Activated naive CD8-positive, alpha-beta T cell treated with anti-CD3 and anti-CD28 coated beads, Interleukin-2, amount 10 ng/mL, durations not matched to agents 7 days and 5 days (primary cell): Measurements from ENCODE around the gene PPIL4. TPM values are rescaled to one million over a fixed set of nuclear protein-coding genes. Genes with fewer than 3 reads are reported as not detected.

ENCODE experiments used
- ATAC-seq: fragments of 150-1000 bp; cut with Tn5 transposase; one replicate; pipeline ENCODE4 v1.10.0; 2021; ENCODE audit warnings: low read depth, moderate library complexity
- POLR2A ChIA-PET: fragments of 350-600 bp; sonication (Branson Sonifier 250); formaldehyde crosslinking; loops from one replicate; lab custom pipeline; 2021; ENCODE audit warnings: antibody characterized with exemption; lab: Charles Lee
- DNase-seq: peaks from one replicate; pipeline ENCODE4 v3.0.0; 2021
- H3K27ac Mint-ChIP-seq: one replicate; pipeline ENCODE4 v1.8.0; 2022; ENCODE audit warnings: mild to moderate bottlenecking, mixed read lengths
- H3K27me3 Mint-ChIP-seq: one replicate; pipeline ENCODE4 v1.8.0; 2022; ENCODE audit warnings: mild to moderate bottlenecking, moderate library complexity, mixed read lengths
- H3K36me3 Mint-ChIP-seq: one replicate; pipeline ENCODE4 v1.8.0; 2021; ENCODE audit warnings: mild to moderate bottlenecking, mixed read lengths
- H3K4me1 Mint-ChIP-seq: one replicate; pipeline ENCODE4 v1.8.0; 2021; ENCODE audit warnings: mixed read lengths
- H3K4me3 Mint-ChIP-seq: one replicate; pipeline ENCODE4 v1.8.0; 2022; ENCODE audit warnings: mild to moderate bottlenecking, moderate library complexity, mixed read lengths
- H3K9me3 Mint-ChIP-seq: one replicate; pipeline ENCODE4 v1.8.0; 2021; ENCODE audit warnings: mixed read lengths
- total RNA-seq, 2 experiments: library from RNA; stranded (reverse); gene quantifications; one replicate each; pipeline ENCODE4 v1.2.3, GENCODE V29; 2021

Gene PPIL4
- total RNA-seq: 10 to 100 TPM; 24.2 to 24.9 TPM

DNA sequence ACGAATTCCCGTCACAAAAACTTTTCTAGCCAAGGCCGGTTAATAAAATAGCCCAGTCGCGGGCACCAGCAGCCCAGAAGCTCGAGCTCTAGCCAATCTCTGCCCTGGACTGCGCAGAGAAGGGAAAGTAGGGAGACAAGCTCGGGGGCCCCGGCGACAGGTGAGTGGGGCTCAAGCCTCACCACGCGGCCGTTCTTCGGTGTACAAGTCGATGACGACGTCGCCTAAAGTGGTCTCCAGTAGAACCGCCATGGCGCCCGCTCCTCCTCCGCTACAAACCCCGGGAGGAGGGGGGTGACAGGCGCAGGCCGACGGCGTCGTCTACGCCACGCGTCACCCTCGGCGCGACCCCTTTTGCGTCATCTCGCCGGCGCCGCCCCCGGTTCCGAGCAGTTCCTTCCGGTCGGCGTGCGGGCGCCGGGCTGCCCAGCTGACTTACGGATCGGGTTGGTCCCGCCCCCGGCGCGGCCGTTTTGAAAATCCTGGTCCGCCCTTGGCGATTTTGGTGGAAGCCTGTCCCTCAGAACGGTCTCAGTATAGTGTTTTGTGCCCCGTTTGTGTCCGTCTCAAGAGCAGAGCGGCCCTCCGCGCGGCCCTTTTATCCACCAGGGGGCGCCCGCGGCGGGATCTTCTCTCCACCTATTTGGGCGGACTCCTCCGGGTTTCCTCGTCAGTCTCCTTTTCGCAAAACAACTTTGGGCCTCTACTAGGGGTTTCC lies at the start of gene PPIL4:
PPIL4 (minus strand) TSS at position 290 of the 718 bp plus-strand sequence; CDS start at position 252, 38 bp downstream.
- peaks cover 26% of the 10 kb centered on the region for H3K4me1 Mint-ChIP-seq
- peak; percentile 98 for DNase-seq
- POLR2A ChIA-PET: interaction anchor here (0.5 to 3.3 kb wide), 14 partner anchors 9 to 204 kb away, joined by 3 to 23 read pairs (median 3); partner anchors contain the start of genes GINM1, LATS1 and PCMT1
- H3K27me3 Mint-ChIP-seq: peaks cover 3% of the 10 kb centered on the region
- ATAC-seq: peak; percentile 86
- H3K27ac Mint-ChIP-seq: peak within 1 kb of the TSS; percentile 97
- H3K36me3 Mint-ChIP-seq: peaks cover 5% of the 10 kb centered on the region
- peak within 1 kb of the TSS; percentile 94 for H3K4me3 Mint-ChIP-seq
- H3K9me3 Mint-ChIP-seq: no peaks in the 10 kb centered on the region

GRCh38 chr6:149593408-149593807 lies 47.6 kb upstream of the PPIL4 start:
- Mint-ChIP-seq H3K4me3 (no peak overlapping the region), H3K36me3 (peaks cover 33% of the 10 kb centered on the region), H3K4me1 (no peaks in the 10 kb centered on the region), H3K27me3 (no peaks in the 10 kb centered on the region), H3K9me3 (no peaks in the 10 kb centered on the region), H3K27ac (no peak overlapping the region)
- DNase-seq (no peak), ATAC-seq (no peak)
- POLR2A ChIA-PET: no interaction called here

DNA sequence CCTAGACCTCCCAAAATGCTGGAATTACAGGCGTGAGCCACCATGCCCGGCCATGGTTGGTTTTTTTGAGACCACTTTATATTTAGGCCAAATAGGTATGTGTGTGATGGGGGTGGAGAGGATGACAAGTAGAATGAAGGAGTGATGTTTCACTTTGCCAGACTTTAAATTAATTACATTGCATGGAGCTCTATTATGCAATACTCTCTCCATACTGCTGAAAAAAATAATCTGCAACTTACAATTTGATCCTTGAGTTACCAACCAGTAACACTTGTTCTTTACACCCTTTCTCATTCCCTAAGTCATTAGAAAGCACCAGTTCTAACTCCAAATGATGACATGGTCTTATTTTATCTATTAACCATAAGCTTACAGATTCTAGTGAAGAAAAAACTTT lies 47.1 kb upstream of the PPIL4 start:
- Mint-ChIP-seq H3K27me3 (no peaks in the 10 kb centered on the region), H3K4me1 (no peaks in the 10 kb centered on the region), H3K4me3 (no peak overlapping the region), H3K36me3 (peaks cover 30% of the 10 kb centered on the region), H3K9me3 (no peaks in the 10 kb centered on the region), H3K27ac (no peak overlapping the region)
- DNase-seq: no peak
- no peak for ATAC-seq
- POLR2A ChIA-PET: no interaction called here

GRCh38 chr6:149586149-149586548 lies 40.3 kb upstream of the PPIL4 start:
- H3K27me3 Mint-ChIP-seq: no peaks in the 10 kb centered on the region
- DNase-seq: no peak
- POLR2A ChIA-PET: no interaction called here
- H3K27ac Mint-ChIP-seq: no peak overlapping the region
- no peak for ATAC-seq
- H3K9me3 Mint-ChIP-seq: no peaks in the 10 kb centered on the region
- H3K4me3 Mint-ChIP-seq: no peak overlapping the region
- H3K36me3 Mint-ChIP-seq: peaks cover 31% of the 10 kb centered on the region
- no peaks in the 10 kb centered on the region for H3K4me1 Mint-ChIP-seq

GRCh38 chr6:149581349-149581748 lies 35.5 kb upstream of the PPIL4 start:
- POLR2A ChIA-PET: no interaction called here
- no peak overlapping the region for H3K27ac Mint-ChIP-seq

DNA sequence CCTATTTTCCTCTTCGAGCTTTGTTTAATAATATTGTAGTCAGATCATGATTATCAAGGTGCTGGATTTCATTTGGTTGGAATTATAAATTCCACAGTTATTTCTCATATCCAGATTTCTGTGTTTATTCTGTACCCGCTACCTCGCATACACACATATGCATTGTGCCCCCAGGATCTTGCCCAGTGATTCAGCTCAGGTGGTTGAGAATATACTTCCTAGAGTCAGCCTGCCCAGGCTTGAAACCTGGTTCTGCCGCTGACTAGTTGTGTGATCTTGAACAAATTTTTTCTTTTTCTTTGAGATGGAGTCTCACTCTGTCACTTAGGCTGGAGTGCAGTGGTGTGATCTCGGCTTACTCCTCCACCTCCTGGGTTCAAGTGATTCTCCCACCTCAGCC lies 35.0 kb upstream of the PPIL4 start:
- H3K4me1 Mint-ChIP-seq: peaks cover 3% of the 10 kb centered on the region
- no peaks in the 10 kb centered on the region for H3K9me3 Mint-ChIP-seq
- no peaks in the 10 kb centered on the region for H3K27me3 Mint-ChIP-seq
- H3K36me3 Mint-ChIP-seq: peaks cover 34% of the 10 kb centered on the region
- DNase-seq (no peak), ATAC-seq (no peak)
- POLR2A ChIA-PET: no interaction called here
- no peak overlapping the region for H3K27ac Mint-ChIP-seq
- no peak overlapping the region for H3K4me3 Mint-ChIP-seq

More at GRCh38 chr6:149581349-149581748, 35.5 kb upstream of the PPIL4 start:
- no peaks in the 10 kb centered on the region for H3K9me3 Mint-ChIP-seq
- peaks cover 3% of the 10 kb centered on the region for H3K4me1 Mint-ChIP-seq
- no peak for DNase-seq
- H3K4me3 Mint-ChIP-seq: no peak overlapping the region
- H3K27me3 Mint-ChIP-seq: no peaks in the 10 kb centered on the region
- peaks cover 36% of the 10 kb centered on the region for H3K36me3 Mint-ChIP-seq
- ATAC-seq: no peak

- H3K27ac Mint-ChIP-seq: no peak overlapping the region
- DNase-seq (no peak), ATAC-seq (no peak)
- peaks cover 11% of the 10 kb centered on the region for H3K4me1 Mint-ChIP-seq
- no peaks in the 10 kb centered on the region for H3K36me3 Mint-ChIP-seq
- H3K9me3 Mint-ChIP-seq: no peaks in the 10 kb centered on the region
- POLR2A ChIA-PET: interaction anchor here (0.9 kb wide), 1 partner anchor 150 kb away, joined by 3 read pairs; the partner anchor contains the start of gene LATS1
- H3K27me3 Mint-ChIP-seq: no peaks in the 10 kb centered on the region
- peak overlapping the region; percentile 25 for H3K4me3 Mint-ChIP-seq
Observed at GRCh38 chr6:149567945-149568585, 22.2 kb upstream of the PPIL4 start.

GRCh38 chr6:149567194-149567586 lies 21.3 kb upstream of the PPIL4 start:
- Mint-ChIP-seq H3K9me3 (no peaks in the 10 kb centered on the region), H3K4me1 (peaks cover 11% of the 10 kb centered on the region), H3K4me3 (peak overlapping the region; percentile 93), H3K27ac (peak overlapping the region; percentile 85), H3K36me3 (no peaks in the 10 kb centered on the region), H3K27me3 (no peaks in the 10 kb centered on the region)
- DNase-seq (no peak), ATAC-seq (no peak)
- POLR2A ChIA-PET: interaction anchor here (0.9 kb wide), 1 partner anchor 151 kb away, joined by 3 read pairs; the partner anchor contains the start of gene LATS1

- no peaks in the 10 kb centered on the region for H3K27me3 Mint-ChIP-seq
- peak; percentile 38 for ATAC-seq
- H3K9me3 Mint-ChIP-seq: no peaks in the 10 kb centered on the region
- peak overlapping the region; percentile 93 for H3K4me3 Mint-ChIP-seq
- no peak for DNase-seq
- no peaks in the 10 kb centered on the region for H3K36me3 Mint-ChIP-seq
- peaks cover 11% of the 10 kb centered on the region for H3K4me1 Mint-ChIP-seq
- H3K27ac Mint-ChIP-seq: peak overlapping the region; percentile 85
- POLR2A ChIA-PET: interaction anchor here (0.6 to 2.1 kb wide), 7 partner anchors 21 to 1842 kb away, joined by 3 to 23 read pairs (median 4); partner anchors contain the start of genes LATS1, PCMT1 and PPIL4
Observed at GRCh38 chr6:149566410-149567193, 20.8 kb upstream of the PPIL4 start.

- H3K27ac Mint-ChIP-seq: peak within 1 kb of the TSS; percentile 94
- DNase-seq (peak; percentile 99), ATAC-seq (peak; percentile 85)
- peaks cover 12% of the 10 kb centered on the region for H3K4me1 Mint-ChIP-seq
- peak within 1 kb of the TSS; percentile 94 for H3K4me3 Mint-ChIP-seq
- no peaks in the 10 kb centered on the region for H3K9me3 Mint-ChIP-seq
- POLR2A ChIA-PET: interaction anchor here (0.6 to 2.1 kb wide), 10 partner anchors 20 to 1843 kb away, joined by 3 to 23 read pairs (median 4); partner anchors contain the start of genes LATS1, PCMT1 and PPIL4
- no peaks in the 10 kb centered on the region for H3K36me3 Mint-ChIP-seq
- H3K27me3 Mint-ChIP-seq: peaks cover under 1% of the 10 kb centered on the region
Observed at GRCh38 chr6:149565527-149566409, 19.9 kb upstream of the PPIL4 start, which contains the start of gene GINM1. Gene GINM1, plus strand, starts transcription at chr6:149566375. Its CDS starts 40 bp downstream, at chr6:149566415.

DNA sequence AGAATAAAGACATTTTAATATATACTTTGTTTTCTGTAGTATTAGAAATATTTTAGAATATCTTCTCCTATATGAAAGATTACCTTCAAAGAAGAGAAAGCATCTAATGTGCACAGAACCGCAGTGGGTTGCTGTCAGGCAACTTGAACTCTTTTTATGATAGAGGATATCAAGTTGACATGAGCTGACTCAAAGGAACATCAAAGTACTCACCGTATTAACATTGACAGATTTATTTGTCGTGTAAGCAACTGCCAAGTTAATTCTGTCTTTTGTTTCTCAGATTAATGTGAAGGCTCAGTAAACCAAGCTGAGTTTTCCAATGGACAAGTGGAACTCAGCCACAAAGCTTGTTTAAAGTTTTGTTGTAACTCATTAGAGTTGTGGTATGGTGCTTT lies 18.1 kb upstream of the PPIL4 start:
- H3K9me3 Mint-ChIP-seq: no peaks in the 10 kb centered on the region
- H3K27ac Mint-ChIP-seq: no peak overlapping the region
- DNase-seq (no peak), ATAC-seq (no peak)
- no peaks in the 10 kb centered on the region for H3K36me3 Mint-ChIP-seq
- H3K27me3 Mint-ChIP-seq: peaks cover 15% of the 10 kb centered on the region
- peaks cover 13% of the 10 kb centered on the region for H3K4me1 Mint-ChIP-seq
- POLR2A ChIA-PET: no interaction called here
- H3K4me3 Mint-ChIP-seq: no peak overlapping the region

DNA sequence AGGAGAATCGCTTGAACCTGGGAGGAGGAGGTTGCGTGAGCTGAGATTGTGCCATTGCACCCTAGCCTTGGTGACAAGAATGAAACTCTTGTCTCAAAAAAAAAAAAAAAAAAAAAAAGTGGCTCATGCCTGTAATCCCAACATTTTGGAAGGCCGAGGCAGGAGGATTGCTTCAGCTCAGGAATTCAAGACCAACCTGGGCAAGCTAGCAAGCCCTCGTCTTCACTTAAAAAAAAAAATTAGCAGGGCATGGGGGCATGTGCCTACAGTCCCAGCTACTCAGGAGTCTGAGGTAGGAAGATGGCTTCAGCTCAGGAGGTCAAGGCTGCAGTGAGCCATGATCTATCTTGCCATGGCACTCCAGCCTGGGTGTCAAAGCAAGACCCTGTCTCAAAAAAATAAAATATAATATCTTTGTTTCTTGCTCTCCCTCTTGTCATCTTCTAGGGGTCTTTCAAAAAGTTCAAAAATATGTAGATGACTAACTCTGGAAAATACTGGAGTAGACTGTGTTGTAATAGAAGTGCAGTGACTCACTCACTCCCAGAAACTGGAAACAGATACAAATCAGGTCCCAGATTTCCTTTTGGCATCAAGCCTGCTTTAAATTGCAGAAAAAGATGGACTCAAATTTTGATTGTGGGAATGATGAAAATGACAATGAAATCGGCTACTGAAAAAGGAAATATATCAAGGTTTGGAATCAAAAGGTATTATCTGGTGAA lies 17.5 kb upstream of the PPIL4 start:
- Mint-ChIP-seq H3K27ac (no peak overlapping the region), H3K36me3 (no peaks in the 10 kb centered on the region), H3K9me3 (no peaks in the 10 kb centered on the region), H3K4me1 (peaks cover 13% of the 10 kb centered on the region), H3K27me3 (peaks cover 18% of the 10 kb centered on the region), H3K4me3 (no peak overlapping the region)
- no peak for ATAC-seq
- POLR2A ChIA-PET: interaction anchor here (0.7 kb wide), 1 partner anchor 369 kb away, joined by 3 read pairs; no protein-coding TSS in a partner anchor
- no peak for DNase-seq
